HepG2 (cell line): ENCODE data around the gene INPP5E. TPM values are rescaled to one million over a fixed set of nuclear protein-coding genes. Genes with fewer than 3 reads are reported as not detected.

Source experiments
- ATAC-seq: fragments of 200-7000 bp; cut with Tn5 transposase; 3 replicates; pipeline ENCODE4 v1.9.1; 2020; ENCODE audit warnings: mild to moderate bottlenecking, moderate library complexity
- BruUV-seq: library from RNA; stranded (reverse); fragments of 400-500 nt; replicated peaks from 2 replicates; lab custom pipeline; 2021; lab: Mats Ljungman, UMichigan
- CTCF ChIA-PET: fragments of 300-600 bp; formaldehyde crosslinking; extraction: SDS; loops from one replicate; lab custom pipeline; 2021; ENCODE audit warnings: low total read pairs, inconsistent platforms, low intra/inter-chr PET ratio; lab: Yijun Ruan, JAX
- POLR2A ChIA-PET: fragments of 350-600 bp; sonication (Branson Sonifier 250); formaldehyde crosslinking; loops from one replicate; lab custom pipeline; 2020; ENCODE audit warnings: antibody characterized with exemption, inconsistent platforms; lab: Yijun Ruan, JAX
- DNase-seq: peaks from one replicate; pipeline ENCODE4 v3.0.0-alpha.2; 2015; ENCODE audit warnings: low spot score
- FAIRE-seq: peaks from 3 replicates; lab custom pipeline; 2011; peaks lifted over from hg19 to GRCh38; lab: Jason Lieb, UNC
- H2AFZ ChIP-seq: one replicate; pipeline ENCODE4 v1.6.1; 2011; ENCODE audit warnings: low read length, inconsistent platforms
- H3K27ac ChIP-seq: fragments of 300-600 bp; 3 replicates; pipeline ENCODE4 v1.8.0; 2011; ENCODE audit warnings: mixed run types, mild to moderate bottlenecking, mixed read lengths, low read length, inconsistent platforms; ENCODE audit not compliant: insufficient read depth; ENCODE audit errors: extremely low read length
- H3K27me3 ChIP-seq, 2 experiments: fragments of 200-600 bp in 1 of 2; 2 replicates in 1 of 2; 3 replicates in 1 of 2; pipeline versions ENCODE4 v1.6.0 to v1.8.0; 2011; ENCODE audit warnings: low read length in 2 of 2, mild to moderate bottlenecking in 2 of 2, moderate library complexity in 2 of 2, inconsistent platforms in 1 of 2; ENCODE audit not compliant: insufficient read depth in 2 of 2, control insufficient read depth in 1 of 2
- H3K36me3 ChIP-seq, 2 experiments: fragments of 200-600 bp in 1 of 2; replicated peaks in 1 of 2; 2 replicates in 1 of 2; 3 replicates in 1 of 2; pipeline versions ENCODE4 v1.5.1 to v1.8.0; 2011; ENCODE audit warnings: low read length in 2 of 2, inconsistent platforms in 1 of 2; ENCODE audit not compliant: insufficient read depth in 2 of 2, control insufficient read depth in 1 of 2
- H3K4me1 ChIP-seq: 2 replicates; pipeline ENCODE4 v1.5.1; 2012; ENCODE audit warnings: low read length, inconsistent platforms; ENCODE audit not compliant: insufficient read depth
- H3K4me2 ChIP-seq: 2 replicates; pipeline ENCODE4 v1.6.0; 2011; ENCODE audit warnings: low read depth, low read length, inconsistent platforms
- H3K4me3 ChIP-seq, 3 experiments: fragments of 200-600 bp in 1 of 3; sonication (generic), shearing (Covaris generic) in 1 of 3; replicated peaks in 1 of 3; 2 replicates each; pipeline ENCODE4 v1.5.1; 2011 to 2016; ENCODE audit warnings: low read length in 3 of 3, inconsistent platforms in 2 of 3, low read depth in 2 of 3, mild to moderate bottlenecking in 2 of 3, control low read depth in 1 of 3, mixed read lengths in 1 of 3; ENCODE audit not compliant: insufficient read depth in 1 of 3
- H3K79me2 ChIP-seq: one replicate; pipeline ENCODE4 v1.6.1; 2011; ENCODE audit warnings: low read length, inconsistent platforms; ENCODE audit not compliant: insufficient read depth
- H3K9ac ChIP-seq: 2 replicates; pipeline ENCODE4 v1.6.0; 2011; ENCODE audit warnings: mild to moderate bottlenecking, low read depth, low read length, inconsistent platforms; ENCODE audit not compliant: insufficient read depth
- H3K9me3 ChIP-seq: 2 replicates; pipeline ENCODE4 v1.5.1; 2012; ENCODE audit warnings: mild to moderate bottlenecking, low read length
- H4K20me1 ChIP-seq: 2 replicates; pipeline ENCODE4 v1.6.0; 2011; ENCODE audit warnings: inconsistent platforms, mild to moderate bottlenecking, low read length, moderate library complexity; ENCODE audit not compliant: insufficient read depth
- ATF6 ChIP-seq: sonication (generic); formaldehyde crosslinking; conservative IDR thresholded peaks from 2 replicates; pipeline ENCODE4 v1.4.0; 2020; ENCODE audit warnings: missing genetic modification reagents
- HNF4G ChIP-seq, 2 experiments: sonication (generic) in 1 of 2; formaldehyde crosslinking in 1 of 2; IDR thresholded peaks; 2 replicates each; pipeline versions ENCODE4 v1.4.0 to v1.6.1; 2011 to 2020; ENCODE audit warnings: borderline replicate concordance in 2 of 2, low read depth in 2 of 2, mild to moderate bottlenecking in 2 of 2, low read length in 1 of 2, missing genetic modification reagents in 1 of 2, moderate library complexity in 1 of 2
- NFKB2 ChIP-seq: sonication (generic); formaldehyde crosslinking; IDR thresholded peaks from 2 replicates; pipeline ENCODE4 v1.4.0; 2020; ENCODE audit warnings: missing genetic modification reagents, borderline replicate concordance
- POLR2AphosphoS2 ChIP-seq: IDR thresholded peaks from 2 replicates; pipeline ENCODE4 v1.6.1; 2011; ENCODE audit warnings: low read depth, low read length, improper control_type of control experiment
- SYNCRIP ChIP-seq: fragments of 200-400 bp; formaldehyde crosslinking; IDR thresholded peaks from 2 replicates; pipeline ENCODE4 v1.6.1; 2018; ENCODE audit warnings: mild to moderate bottlenecking, low read depth, low read length; ENCODE audit not compliant: insufficient read depth
- TFAP4 ChIP-seq: sonication (generic); IDR thresholded peaks from 2 replicates; pipeline ENCODE4 v1.6.1; 2016; ENCODE audit warnings: low read depth, borderline replicate concordance
- ZFP82 ChIP-seq: sonication (generic); formaldehyde crosslinking; IDR thresholded peaks from 2 replicates; pipeline ENCODE4 v1.5.1; 2020; ENCODE audit warnings: mild to moderate bottlenecking, missing genetic modification reagents, borderline replicate concordance
- ZMAT5 ChIP-seq: sonication (generic); formaldehyde crosslinking; IDR thresholded peaks from 2 replicates; pipeline ENCODE4 v1.5.0; 2020; ENCODE audit warnings: mild to moderate bottlenecking, low read depth, missing genetic modification reagents, borderline replicate concordance
- ZNF367 ChIP-seq: sonication (generic); formaldehyde crosslinking; IDR thresholded peaks from 2 replicates; pipeline ENCODE4 v1.4.0; 2020; ENCODE audit warnings: missing genetic modification reagents, borderline replicate concordance
- ZNF709 ChIP-seq: sonication (generic); formaldehyde crosslinking; IDR thresholded peaks from 2 replicates; pipeline ENCODE4 v1.5.0; 2020; ENCODE audit warnings: mild to moderate bottlenecking, missing genetic modification reagents
- ZNF777 ChIP-seq: sonication (generic); formaldehyde crosslinking; IDR thresholded peaks from 2 replicates; pipeline ENCODE4 v1.4.0; 2020; ENCODE audit warnings: missing genetic modification reagents
- WGBS: methylation state at CpG from one replicate; pipeline ENCODE4 v1.1.6; 2017; ENCODE audit warnings: low lambda C conversion rate; 5-methylcytosine and 5-hydroxymethylcytosine counted together
- in situ Hi-C: cut with HindIII; loops from 2 replicates; pipeline ENCODE4 v1.10.0; 2017; ENCODE audit warnings: low pct_unique_long_range_greater_than_20kb; ENCODE audit not compliant: extremely low pct_ligation_motif_present
- intact Hi-C: fragments of 100-400 bp; cut with micrococcal nuclease; formaldehyde crosslinking; loops from one replicate; pipeline ENCODE4 v1.10.0; 2022; ENCODE audit not compliant: unreplicated experiment
- polyA plus RNA-seq, 8 experiments: library from polyadenylated mRNA; depleted of rRNA in 3 of 8; stranded (reverse) in 7 of 8; unstranded in 1 of 8; fragments of >200 nt; fragmentation: Illumina TruSeq in 4 of 8; extraction: Trizol in 4 of 8; gene quantifications; 2 replicates each; pipeline versions ENCODE4 v1.2.1 to v1.2.3, GENCODE V29; 2011 to 2016; ENCODE audit warnings: low read depth in 4 of 8, missing spikeins in 1 of 8, mixed read lengths in 1 of 8; ENCODE audit not compliant: insufficient read depth in 1 of 8
- total RNA-seq, 5 experiments: library from RNA; depleted of rRNA; stranded (reverse); fragments of >200 nt; fragmentation: Illumina TruSeq; extraction: Trizol; gene quantifications; 2 replicates each; pipeline ENCODE4 v1.2.3, GENCODE V29; 2016; ENCODE audit warnings: low read depth in 1 of 5

Gene INPP5E
- total and polyA plus RNA-seq, 2 of the 13 experiments (the other 11 are each of a cell fraction or from before 2014, with no cell fraction given) = 5.5 TPM

- no peak for TF ChIP-seq ZNF709
Observed at GRCh38 chr9:136434580-136435169, 5.0 kb downstream of the INPP5E start (continued).

- FAIRE-seq = no peak
- intact Hi-C loops (no loop called here), in situ Hi-C loops (no loop called here)
- Histone ChIP-seq H3K36me3 (peaks cover 4 to 6% of the 10 kb centered on the region in 2 experiments; a peak in 2 of 5 replicates), H3K9me3 (no peaks in the 10 kb centered on the region), H3K9ac (no peak overlapping the region), H2AFZ (no peak overlapping the region), H4K20me1 (peaks cover 7% of the 10 kb centered on the region; the same call in 1 of the 2 replicates), H3K4me1 (peaks cover 22% of the 10 kb centered on the region), H3K4me3 (no peak overlapping the region), H3K79me2 (peaks cover 25% of the 10 kb centered on the region), H3K27me3 (no peaks in the 10 kb centered on the region; a peak in 1 of 5 replicates), H3K27ac (no peak overlapping the region), H3K4me2 (no peak overlapping the region)
- no peak for ATAC-seq
- 97% methylated on average over 26 of the region's 37 CpGs for WGBS
- no peak for TF ChIP-seq ZNF777 (CRISPR knock-in tag)
- TF ChIP-seq ZNF367 (CRISPR knock-in tag) = no peak
- TF ChIP-seq ZFP82 (CRISPR knock-in tag) = no peak
- TF ChIP-seq ATF6 = no peak
- no peak for TF ChIP-seq POLR2AphosphoS2
- TF ChIP-seq SYNCRIP = no peak
- no peak for TF ChIP-seq NFKB2 (CRISPR knock-in tag)
- TF ChIP-seq TFAP4 = no peak
- no peak for TF ChIP-seq HNF4G (IDR thresholded peaks at IDR 0.05; ENCODE audit: borderline replicate concordance, low read depth, low read length)
- TF ChIP-seq HNF4G (CRISPR knock-in tag; IDR thresholded peaks at IDR 0.05; ENCODE audit: borderline replicate concordance, low read depth) = no peak
- no peak for TF ChIP-seq ZMAT5
- POLR2A ChIA-PET = interaction anchor here (0.6 kb wide), 1 partner anchor 12 kb away, joined by 3 read pairs; no protein-coding TSS in a partner anchor
- CTCF ChIA-PET = no interaction called here
- no TSS peak for BruUV-seq
- no peak for DNase-seq
Observed at GRCh38 chr9:136433849-136434579, 5.6 kb downstream of the INPP5E start.
